Stomach (tissue), 4 donors: ENCODE results near the gene IFI16.

Experiments
- CTCF ChIP-seq, 7 experiments: fragments of 450-650 bp in 4 of 7; fragments of 200-600 bp in 3 of 7; sonication (generic) in 3 of 7; IDR thresholded peaks; one replicate each; pipeline ENCODE4 v1.5.1; 2016 to 2019; ENCODE audit warnings: antibody characterized with exemption in 7 of 7, control low read depth in 2 of 7, mild to moderate bottlenecking in 1 of 7
- POLR2A ChIP-seq, 4 donors: fragments of 450-650 bp; IDR thresholded peaks; one replicate each; pipeline ENCODE4 v1.6.1; 2016; ENCODE audit warnings: antibody characterized with exemption in 4 of 4, control low read depth in 2 of 4, mild to moderate bottlenecking in 1 of 4, moderate library complexity in 1 of 4
- POLR2AphosphoS5 ChIP-seq, 3 donors: sonication (generic); formaldehyde crosslinking; IDR thresholded peaks; one replicate each; pipeline ENCODE4 v1.6.1; 2016; ENCODE audit warnings: antibody characterized with exemption in 3 of 3

GRCh38 chr1:159065106-159065505 is 55.4 kb downstream of the IFI16 start:
- TF ChIP-seq POLR2A (IDR thresholded peaks at IDR 0.05) (no peak), POLR2AphosphoS5 (IDR thresholded peaks at IDR 0.05) (no peak), CTCF (IDR thresholded peaks at IDR 0.05) (no peak)
